ENCODE data around the gene NMBR.
"Not testable (repeated sequence)": the region's sequence is repeated elsewhere in the genome, so short reads cannot be mapped to it uniquely, and the experiment has no call there.

The NMBR gene

GRCh38 chr6:142146828-142147662 is at the start of gene NMBR, which contains the start of gene VTA1:
TSS of gene NMBR (minus strand) at chr6:142147122. CDS start at chr6:142088658, 58,464 bp downstream.
TSS of gene VTA1 (plus strand) at chr6:142147263. CDS start at chr6:142147288, 25 bp downstream.
- peak; percentile 96 for DNase-seq (ENCODE audit: low read depth)

GRCh38 chr6:142195862-142196541 is 49.1 kb upstream of the NMBR start:
- DNase-seq (ENCODE audit: low read depth) = no peak

- DNase-seq (ENCODE audit: low read depth) = no peak
Measured at GRCh38 chr6:142193621-142194020, 46.7 kb upstream of the NMBR start.

- no peak for DNase-seq (ENCODE audit: low read depth)
Measured at GRCh38 chr6:142192343-142192742, 45.4 kb upstream of the NMBR start.

GRCh38 chr6:142189057-142189456 is 42.1 kb upstream of the NMBR start:
- DNase-seq (ENCODE audit: low read depth) = no peak

GRCh38 chr6:142188341-142188740 is 41.4 kb upstream of the NMBR start:
- DNase-seq (ENCODE audit: low read depth) = not testable (repeated sequence)

GRCh38 chr6:142187209-142187608 is 40.3 kb upstream of the NMBR start:
- no peak for DNase-seq (ENCODE audit: low read depth)

GRCh38 chr6:142185641-142186040 is 38.7 kb upstream of the NMBR start:
- no peak for DNase-seq (ENCODE audit: low read depth)

GRCh38 chr6:142184307-142184706 is 37.4 kb upstream of the NMBR start:
- DNase-seq (ENCODE audit: low read depth) = no peak

- DNase-seq (ENCODE audit: low read depth) = no peak
Measured at GRCh38 chr6:142183351-142183750, 36.4 kb upstream of the NMBR start.

- DNase-seq (ENCODE audit: low read depth) = no peak
Measured at GRCh38 chr6:142182004-142182403, 35.1 kb upstream of the NMBR start.

GRCh38 chr6:142178129-142178528 is 31.2 kb upstream of the NMBR start:
- DNase-seq (ENCODE audit: low read depth) = no peak

GRCh38 chr6:142174703-142175102 is 27.8 kb upstream of the NMBR start:
- no peak for DNase-seq (ENCODE audit: low read depth)

- DNase-seq (ENCODE audit: low read depth) = no peak
Measured at GRCh38 chr6:142173980-142174379, 27.1 kb upstream of the NMBR start.

- DNase-seq (ENCODE audit: low read depth) = no peak
Measured at GRCh38 chr6:142172758-142173157, 25.8 kb upstream of the NMBR start.

- no peak for DNase-seq (ENCODE audit: low read depth)
Measured at GRCh38 chr6:142171351-142171750, 24.4 kb upstream of the NMBR start.

- DNase-seq (ENCODE audit: low read depth) = no peak
Measured at GRCh38 chr6:142167486-142167885, 20.6 kb upstream of the NMBR start.

GRCh38 chr6:142167071-142167470 is 20.1 kb upstream of the NMBR start:
- no peak for DNase-seq (ENCODE audit: low read depth)

- no peak for DNase-seq (ENCODE audit: low read depth)
Measured at GRCh38 chr6:142165227-142165626, 18.3 kb upstream of the NMBR start.

GRCh38 chr6:142162780-142163179 is 15.9 kb upstream of the NMBR start:
- DNase-seq (ENCODE audit: low read depth) = no peak

GRCh38 chr6:142156758-142157068 is 9.8 kb upstream of the NMBR start:
- not testable (repeated sequence) for DNase-seq (ENCODE audit: low read depth)

- no peak for DNase-seq (ENCODE audit: low read depth)
Measured at GRCh38 chr6:142155895-142156757, 9.2 kb upstream of the NMBR start.

- DNase-seq (ENCODE audit: low read depth) = no peak
Measured at GRCh38 chr6:142155091-142155490, 8.2 kb upstream of the NMBR start.
